HG02678 (cell line): ENCODE data around the gene KCNK17.
"Not testable (repeated sequence)": the region's sequence is repeated elsewhere in the genome, so short reads cannot be mapped to it uniquely, and the experiment has no call there.

Source experiments
- ATAC-seq: cut with Tn5 transposase; IDR thresholded peaks from one replicate; pipeline ENCODE4 v1.9.1; 2021; ENCODE audit warnings: mild to moderate bottlenecking, moderate library complexity; ENCODE audit not compliant: unreplicated experiment

KCNK17 gene

DNA sequence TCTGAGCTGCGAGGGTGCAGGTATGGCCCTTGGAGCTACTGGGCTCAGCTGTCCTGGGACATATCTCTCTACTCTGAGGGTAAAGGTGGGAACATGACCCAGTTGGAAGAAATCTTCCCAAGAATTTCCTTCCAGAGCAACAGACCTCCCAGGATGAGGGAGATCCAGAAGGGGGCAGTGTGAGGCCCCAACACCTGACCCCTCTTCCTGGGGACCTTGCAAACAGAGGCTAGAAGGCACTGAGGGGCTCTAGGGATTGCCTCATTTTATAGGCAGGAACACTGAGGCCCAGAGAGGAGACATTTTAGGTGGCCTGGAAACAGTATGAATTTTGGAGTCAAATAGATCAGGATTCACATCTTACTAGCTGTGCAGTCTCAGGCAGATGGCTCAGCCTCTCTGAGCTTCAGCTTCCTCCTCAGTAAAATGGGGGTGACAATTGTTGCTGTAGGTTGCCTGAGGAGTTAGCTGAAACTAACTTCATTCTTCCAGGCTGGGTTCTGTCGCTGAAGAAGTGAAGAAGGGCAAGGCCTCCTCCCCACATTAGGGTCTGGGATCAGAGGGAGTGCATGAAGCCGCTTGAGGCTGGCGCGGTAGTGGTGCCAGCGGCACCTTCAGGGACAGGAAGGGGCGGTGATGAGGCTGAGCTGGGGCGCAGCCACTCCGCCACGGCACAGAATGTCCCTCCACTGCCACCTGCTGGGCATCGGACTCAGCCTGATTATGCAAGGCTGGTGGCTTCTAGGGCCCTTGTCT, 11.4 kb downstream of the KCNK17 start:
- ATAC-seq, result peak; percentile 88

- ATAC-seq, result no peak
Observed at GRCh38 chr6:39302011-39302410, 12.2 kb downstream of the KCNK17 start.

DNA sequence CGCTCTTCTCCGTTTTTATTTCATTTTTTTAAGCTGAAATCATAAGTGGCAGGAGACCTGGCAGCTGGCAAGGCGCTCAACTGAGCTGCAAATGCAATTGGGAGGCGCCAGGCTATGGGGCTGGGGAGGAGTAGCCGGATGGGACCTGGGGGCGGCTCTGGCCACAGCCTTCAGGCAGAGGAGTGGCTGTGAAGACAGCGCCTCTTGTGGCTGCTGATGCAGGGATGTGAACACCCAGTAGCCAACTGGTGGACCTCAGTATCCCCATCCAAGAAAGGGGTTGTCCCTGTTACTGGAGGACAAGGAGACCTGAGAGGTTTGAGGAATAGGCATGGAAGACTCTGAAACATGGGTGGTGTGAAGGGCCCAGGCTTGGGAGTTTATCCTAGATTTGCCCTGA, 12.6 kb downstream of the KCNK17 start:
- no peak for ATAC-seq

DNA sequence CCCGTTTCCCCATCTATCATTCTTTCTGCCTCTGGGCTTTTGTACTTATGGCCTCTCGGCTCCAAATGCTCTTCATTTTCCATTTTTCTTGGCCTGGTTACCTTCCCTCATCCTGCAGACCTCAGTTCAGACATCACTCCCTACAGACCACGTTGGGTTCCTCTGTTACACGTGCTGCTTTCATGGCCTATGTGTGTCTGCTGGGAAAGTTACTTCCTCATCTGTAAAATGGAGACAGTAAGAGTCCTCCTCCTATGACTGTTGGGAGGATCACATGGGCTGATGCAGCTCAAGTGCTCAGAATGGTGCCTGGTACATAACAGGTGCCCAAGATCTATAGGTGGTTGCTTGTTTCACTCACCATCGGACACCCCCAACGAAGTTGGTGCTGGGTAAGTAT, 13.5 kb downstream of the KCNK17 start:
- no peak for ATAC-seq

GRCh38 chr6:39298061-39298460, 16.2 kb downstream of the KCNK17 start:
- no peak for ATAC-seq

- no peak for ATAC-seq
Observed at GRCh38 chr6:39296745-39297640, 17.2 kb downstream of the KCNK17 start.

DNA sequence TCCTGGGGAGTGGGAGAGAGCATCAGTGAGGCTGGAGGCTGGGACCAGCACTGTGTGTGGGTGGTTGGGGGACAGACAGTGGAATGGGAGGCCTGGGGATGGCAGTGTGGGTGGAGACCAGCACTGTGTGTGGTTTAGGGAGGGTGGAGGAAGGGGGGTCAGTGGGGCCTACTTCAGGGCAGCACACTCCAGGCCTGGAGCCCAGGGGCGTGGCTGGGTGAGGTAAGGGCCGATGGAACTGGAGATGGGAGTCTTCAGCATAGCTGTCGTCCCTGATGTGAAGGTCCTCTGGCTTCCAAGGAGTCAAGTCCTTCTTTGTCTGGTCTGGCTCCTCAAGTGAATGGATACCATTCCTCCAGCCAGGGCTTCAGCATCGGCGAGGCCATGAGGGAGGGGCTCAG, 18.6 kb downstream of the KCNK17 start:
- ATAC-seq, result no peak

- ATAC-seq, result no peak
Observed at GRCh38 chr6:39294899-39295298, 19.3 kb downstream of the KCNK17 start.

GRCh38 chr6:39294133-39294532, 20.1 kb downstream of the KCNK17 start:
- no peak for ATAC-seq

DNA sequence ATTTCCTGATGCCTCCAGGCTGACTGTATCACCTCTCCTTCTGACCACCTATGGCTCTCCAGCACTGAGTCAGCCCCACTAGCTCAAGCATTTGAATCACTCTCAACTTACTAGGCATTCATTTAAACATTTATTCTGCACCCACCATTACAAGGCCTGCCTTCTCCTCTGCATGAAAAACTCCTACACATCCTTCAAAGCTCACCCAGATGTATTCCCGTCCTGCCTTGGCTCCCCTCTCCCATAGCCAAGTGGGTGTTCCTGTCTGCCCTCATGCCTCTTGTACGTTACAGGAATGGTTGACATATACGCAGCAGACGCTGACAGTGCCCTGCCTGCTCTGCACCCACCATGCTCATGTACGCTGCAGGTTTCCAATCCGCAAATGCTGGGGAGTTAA, 21.6 kb downstream of the KCNK17 start:
- ATAC-seq, result no peak

DNA sequence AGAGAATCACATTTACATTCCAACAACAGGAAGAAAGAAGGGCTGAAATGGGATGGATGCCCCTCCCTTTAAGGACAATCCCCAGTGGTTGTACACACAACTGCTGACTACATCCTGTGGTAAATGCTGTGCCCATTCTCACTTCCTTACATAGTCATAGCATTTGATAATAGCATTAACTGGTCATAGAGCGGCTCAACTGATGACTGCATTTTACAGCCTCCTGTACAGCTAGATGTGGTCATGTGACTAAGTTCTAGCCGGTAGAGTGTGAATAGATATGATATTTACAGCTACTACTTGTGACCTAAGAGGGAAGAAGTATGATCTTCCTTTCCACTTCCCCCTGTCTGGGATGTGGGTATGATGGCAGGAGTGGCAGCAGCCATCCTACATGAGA, 24.7 kb downstream of the KCNK17 start:
- no peak for ATAC-seq

GRCh38 chr6:39287601-39288000, 26.6 kb downstream of the KCNK17 start:
- ATAC-seq, result no peak

DNA sequence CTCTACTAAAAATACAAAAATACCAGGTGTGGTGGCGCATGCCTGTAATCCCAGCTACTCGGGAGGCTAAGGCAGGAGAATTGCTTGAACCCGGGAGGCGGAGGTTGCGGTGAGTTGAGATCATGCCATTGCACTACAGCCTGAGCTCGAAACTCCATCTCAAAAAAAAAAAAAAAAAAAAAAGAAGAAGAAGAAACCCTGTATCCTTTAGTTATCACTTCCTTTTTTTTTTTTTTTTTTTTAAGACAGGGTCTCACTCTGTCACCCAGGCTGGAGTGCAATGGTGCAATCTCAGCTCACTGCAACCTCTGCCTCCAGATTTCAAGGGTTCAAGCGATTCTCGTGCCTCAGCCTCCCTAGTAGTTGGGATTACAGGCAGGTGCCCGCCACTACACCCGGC, 27.6 kb downstream of the KCNK17 start:
- ATAC-seq, result not testable (repeated sequence)

- no peak for ATAC-seq
Observed at GRCh38 chr6:39282774-39283173, 31.4 kb downstream of the KCNK17 start.

GRCh38 chr6:39281312-39281980, 32.8 kb downstream of the KCNK17 start:
- no peak for ATAC-seq

GRCh38 chr6:39280247-39280731, 33.9 kb downstream of the KCNK17 start:
- ATAC-seq, result no peak

GRCh38 chr6:39279539-39279938, 34.7 kb downstream of the KCNK17 start:
- ATAC-seq, result no peak

GRCh38 chr6:39276379-39276995, 37.7 kb downstream of the KCNK17 start:
- ATAC-seq, result no peak

GRCh38 chr6:39274903-39275302, 39.3 kb downstream of the KCNK17 start:
- no peak for ATAC-seq

DNA sequence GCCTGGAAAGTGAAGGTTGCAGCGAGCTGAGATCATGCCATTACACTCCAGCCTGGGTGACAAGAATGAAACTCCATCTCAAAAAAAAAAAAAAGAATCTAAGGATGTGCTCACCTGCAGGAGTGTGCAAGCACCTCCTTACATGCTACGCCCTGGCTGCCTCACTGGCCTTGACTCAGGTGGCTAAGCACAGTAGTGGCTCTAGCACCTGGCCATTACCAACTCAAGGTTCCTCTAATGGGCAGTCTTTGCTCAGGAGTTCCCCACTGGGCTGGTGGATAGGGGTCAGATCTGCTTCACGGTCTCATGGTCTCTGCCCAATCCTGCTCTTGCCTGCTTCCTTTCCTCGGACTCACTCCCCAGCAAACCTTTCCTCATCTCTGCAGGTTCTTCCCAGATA, 39.7 kb downstream of the KCNK17 start:
- no peak for ATAC-seq

DNA sequence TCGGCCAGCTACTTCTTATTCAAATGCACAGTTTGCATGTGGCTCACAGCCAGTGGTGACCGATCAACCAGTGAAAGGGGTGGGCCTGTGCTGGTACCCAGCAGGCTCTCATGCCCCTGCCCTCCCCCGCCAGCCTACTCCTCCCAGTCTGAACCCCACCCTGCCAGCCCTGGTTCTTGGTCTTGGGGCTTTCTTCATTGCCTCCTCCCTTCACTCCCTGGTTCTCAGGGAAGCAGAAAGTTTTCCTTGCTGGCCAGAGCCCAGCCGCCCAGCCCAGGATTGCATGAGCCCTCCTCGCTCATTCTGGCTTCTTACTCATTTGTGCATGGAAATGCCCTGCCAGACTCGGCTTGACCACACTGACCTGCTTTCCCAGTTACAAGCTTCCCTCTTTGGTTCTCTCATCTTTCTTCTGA, 40.8 kb downstream of the KCNK17 start:
- ATAC-seq, result no peak
